Measurements from ENCODE around the gene SYCE3.

Gene SYCE3

DNA sequence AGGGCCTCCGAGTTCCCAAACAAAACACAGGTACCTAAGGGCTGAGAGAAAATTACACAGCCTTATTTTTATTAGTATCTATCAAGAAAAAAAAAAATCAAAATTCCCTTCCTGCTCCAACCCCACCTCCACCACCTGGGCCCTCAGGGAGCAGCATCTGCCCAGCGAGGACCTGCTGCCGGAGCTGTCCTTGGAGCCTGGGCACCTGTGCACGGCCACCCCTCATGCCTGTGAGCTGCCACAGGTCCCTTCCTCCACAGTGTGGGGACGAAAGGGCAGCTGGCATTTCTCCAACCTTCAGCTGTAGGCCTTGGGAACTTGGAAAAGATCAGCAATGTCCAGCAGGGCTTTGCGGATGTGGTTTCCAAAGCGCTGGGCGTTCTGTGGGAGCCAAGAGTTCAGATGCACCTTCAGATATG is 6.3 kb upstream of the SYCE3 start:
- no peak overlapping the region for H3K4me3 ChIP-seq (ENCODE audit: low read length)
- no peak for DNase-seq (ENCODE audit: low read depth)
- TF ChIP-seq, protein P1, sequence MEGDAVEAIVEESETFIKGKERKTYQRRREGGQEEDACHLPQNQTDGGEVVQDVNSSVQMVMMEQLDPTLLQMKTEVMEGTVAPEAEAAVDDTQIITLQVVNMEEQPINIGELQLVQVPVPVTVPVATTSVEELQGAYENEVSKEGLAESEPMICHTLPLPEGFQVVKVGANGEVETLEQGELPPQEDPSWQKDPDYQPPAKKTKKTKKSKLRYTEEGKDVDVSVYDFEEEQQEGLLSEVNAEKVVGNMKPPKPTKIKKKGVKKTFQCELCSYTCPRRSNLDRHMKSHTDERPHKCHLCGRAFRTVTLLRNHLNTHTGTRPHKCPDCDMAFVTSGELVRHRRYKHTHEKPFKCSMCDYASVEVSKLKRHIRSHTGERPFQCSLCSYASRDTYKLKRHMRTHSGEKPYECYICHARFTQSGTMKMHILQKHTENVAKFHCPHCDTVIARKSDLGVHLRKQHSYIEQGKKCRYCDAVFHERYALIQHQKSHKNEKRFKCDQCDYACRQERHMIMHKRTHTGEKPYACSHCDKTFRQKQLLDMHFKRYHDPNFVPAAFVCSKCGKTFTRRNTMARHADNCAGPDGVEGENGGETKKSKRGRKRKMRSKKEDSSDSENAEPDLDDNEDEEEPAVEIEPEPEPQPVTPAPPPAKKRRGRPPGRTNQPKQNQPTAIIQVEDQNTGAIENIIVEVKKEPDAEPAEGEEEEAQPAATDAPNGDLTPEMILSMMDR (conservative IDR thresholded peaks at IDR 0.05; ENCODE audit: low read length) = no peak

DNA sequence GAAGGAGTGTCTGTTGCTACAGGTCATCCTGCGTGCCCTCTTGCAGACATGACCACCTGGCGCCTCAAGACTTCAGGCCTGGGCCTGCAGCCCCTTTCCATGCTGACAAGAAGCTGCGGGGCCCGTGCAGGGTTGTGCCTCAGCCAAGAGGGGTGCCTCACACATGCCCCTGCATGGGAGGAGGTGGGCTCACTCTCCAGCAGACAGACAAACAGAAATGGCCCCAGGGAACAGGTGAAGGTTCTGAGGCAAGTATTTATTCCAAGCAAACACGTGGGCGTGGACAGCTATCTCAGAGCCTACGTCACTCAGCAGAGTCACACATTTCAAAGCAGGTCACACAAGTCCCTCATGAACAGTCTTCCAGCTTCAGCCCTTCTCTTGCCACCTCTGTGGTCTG is 5.9 kb upstream of the SYCE3 start:
- no peak for DNase-seq (ENCODE audit: low read depth)
- H3K4me3 ChIP-seq (ENCODE audit: low read length) = no peak overlapping the region
- TF ChIP-seq, protein P1 (conservative IDR thresholded peaks at IDR 0.05; ENCODE audit: low read length) = no peak

DNA sequence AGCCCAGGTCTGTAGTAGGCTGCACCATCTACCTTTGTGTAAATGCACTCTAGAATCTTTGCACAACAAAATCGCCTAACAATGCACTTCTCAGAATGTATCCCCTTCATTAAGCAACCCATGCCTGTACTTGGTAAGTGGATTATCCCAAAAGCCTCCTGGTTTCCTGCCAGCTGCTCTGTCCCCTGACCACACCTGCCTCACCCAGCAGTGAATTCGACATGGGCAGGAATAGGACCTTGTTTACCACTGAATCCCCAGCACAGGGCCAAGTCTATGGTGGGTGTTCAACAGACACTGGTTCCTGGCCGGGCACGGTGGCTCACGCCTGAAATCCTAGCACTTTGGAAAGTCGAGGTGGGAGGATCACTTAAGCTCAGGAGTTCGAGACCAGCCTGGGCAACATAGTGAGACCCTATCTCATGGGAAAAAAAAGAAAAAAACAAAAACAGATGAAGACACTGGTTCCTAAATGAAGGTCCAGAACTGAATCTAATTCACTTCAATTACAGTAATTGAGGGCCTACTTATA is 5.1 kb upstream of the SYCE3 start:
- H3K4me3 ChIP-seq (ENCODE audit: low read length) = no peak overlapping the region
- DNase-seq (ENCODE audit: low read depth) = no peak
- TF ChIP-seq, protein P1 (conservative IDR thresholded peaks at IDR 0.05; ENCODE audit: low read length) = no peak

DNA sequence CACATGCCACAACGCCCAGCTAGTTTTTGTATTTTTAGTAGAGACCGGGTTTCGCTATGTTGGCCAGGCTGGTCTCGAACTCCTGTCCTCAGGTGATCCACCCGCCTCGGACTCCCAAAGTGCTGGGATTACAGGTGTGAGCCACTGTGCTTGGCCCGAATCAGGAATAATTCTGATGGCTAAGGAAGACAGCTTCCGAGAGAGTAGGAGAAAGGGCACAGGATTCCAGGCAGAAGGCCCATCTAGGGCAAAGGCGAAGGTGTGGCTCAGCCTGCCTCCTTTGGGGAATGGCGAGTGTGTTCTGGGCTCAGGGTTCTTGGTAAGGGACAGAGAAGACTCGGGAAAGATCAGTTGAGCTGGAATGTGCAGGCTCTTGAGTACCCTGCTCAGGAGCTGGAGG is 1.6 kb upstream of the SYCE3 start:
- no peak for DNase-seq (ENCODE audit: low read depth)
- no peak overlapping the region for H3K4me3 ChIP-seq (ENCODE audit: low read length)
- TF ChIP-seq, protein P1 (conservative IDR thresholded peaks at IDR 0.05; ENCODE audit: low read length) = no peak

DNA sequence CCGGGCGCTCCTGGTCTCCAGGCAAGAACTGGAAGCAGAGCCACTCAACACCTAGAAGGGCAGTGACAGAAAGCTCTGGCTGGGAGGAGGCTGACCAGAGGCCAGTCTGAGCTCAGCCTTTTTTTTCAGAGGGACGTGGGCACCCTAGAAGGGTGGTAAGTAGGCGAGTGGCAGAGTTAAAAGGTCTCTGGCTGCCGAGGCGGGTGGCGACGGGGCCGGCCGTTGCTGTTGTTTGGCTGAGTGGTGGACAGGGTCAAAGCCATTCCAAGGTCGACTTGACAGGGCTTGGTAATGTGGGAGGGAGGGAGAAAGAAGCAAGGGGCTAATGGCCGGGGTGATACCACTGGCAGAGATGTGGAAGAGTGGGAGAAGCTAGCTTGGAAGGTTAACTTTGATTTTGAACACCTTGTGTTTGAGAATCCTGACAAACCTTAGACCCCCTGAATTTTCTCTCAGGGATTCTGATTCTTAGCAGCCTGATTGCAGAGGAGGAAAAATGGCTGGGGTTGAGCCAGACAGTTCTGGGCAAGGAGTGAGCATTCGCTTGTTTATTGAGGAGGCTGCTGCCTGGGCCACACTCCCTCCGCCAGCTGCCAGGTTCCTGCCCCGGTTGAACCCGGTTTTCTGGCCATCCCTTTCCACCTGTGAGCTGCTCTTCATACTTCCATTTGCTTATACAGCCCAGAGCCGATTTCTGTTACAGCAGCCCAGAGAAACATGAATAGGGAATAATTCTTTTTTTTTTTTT is 868 bp upstream of the SYCE3 start:
- H3K4me3 ChIP-seq (ENCODE audit: low read length) = peak overlapping the region; percentile 78
- TF ChIP-seq, protein P1 (conservative IDR thresholded peaks at IDR 0.05; ENCODE audit: low read length) = no peak
- no peak for DNase-seq (ENCODE audit: low read depth)

DNA sequence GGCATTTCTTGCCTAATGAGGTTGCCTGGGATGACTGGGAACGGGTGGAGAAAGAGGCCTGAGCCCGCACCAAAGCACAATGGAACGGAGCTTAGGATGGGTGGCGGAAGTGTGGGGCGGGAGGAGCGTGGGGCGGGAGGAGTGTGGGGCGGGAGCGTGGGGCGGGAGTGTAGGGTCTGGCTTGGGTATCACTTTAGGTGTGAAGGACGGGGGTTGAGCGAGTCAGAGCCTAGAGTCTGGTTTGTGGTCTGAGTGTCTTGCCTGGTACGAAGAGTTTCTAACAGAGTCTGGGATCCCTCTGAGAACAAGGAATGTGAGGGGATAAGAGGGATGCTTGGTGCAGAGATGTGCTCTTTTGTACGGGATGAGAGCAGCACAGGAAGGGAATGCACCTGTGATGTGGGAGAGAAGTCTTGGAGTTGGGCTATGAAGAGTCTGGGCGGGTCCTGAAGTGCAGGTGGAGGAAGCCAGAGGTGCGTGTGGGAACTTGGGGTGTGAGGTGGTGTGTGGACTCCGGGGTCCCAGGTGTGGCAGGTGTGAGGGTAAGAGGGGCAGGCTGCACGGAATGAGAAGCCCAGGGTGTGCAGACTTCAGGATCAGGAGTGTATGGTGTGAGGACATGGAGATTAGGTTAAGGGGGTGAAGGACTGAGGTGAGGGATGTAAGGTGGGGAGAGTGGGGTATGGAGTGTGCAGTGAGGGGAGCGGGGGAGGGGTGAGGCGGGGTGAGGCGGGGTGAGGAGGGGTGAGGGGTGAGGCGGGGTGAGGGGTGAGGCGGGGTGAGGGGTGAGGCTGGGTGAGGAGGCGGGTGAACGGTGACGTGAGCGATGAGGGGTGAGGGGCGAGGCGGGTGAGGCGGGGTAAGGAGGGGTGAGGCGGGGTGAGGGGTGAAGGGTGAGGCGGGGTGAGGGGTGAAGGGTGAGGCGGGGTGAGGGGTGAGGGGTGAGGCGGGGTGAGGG is 1.0 kb downstream of the SYCE3 start:
- TF ChIP-seq, protein P1 (conservative IDR thresholded peaks at IDR 0.05; ENCODE audit: low read length) = no peak
- DNase-seq (ENCODE audit: low read depth) = no peak
- no peak overlapping the region for H3K4me3 ChIP-seq (ENCODE audit: low read length)
